Fibroblast of skin of abdomen (primary cell): ENCODE data around the gene WFDC2.

Source experiments
- DNase-seq: peaks from one replicate; pipeline ENCODE4 v3.0.0-alpha.2; 2013

Gene WFDC2

DNA sequence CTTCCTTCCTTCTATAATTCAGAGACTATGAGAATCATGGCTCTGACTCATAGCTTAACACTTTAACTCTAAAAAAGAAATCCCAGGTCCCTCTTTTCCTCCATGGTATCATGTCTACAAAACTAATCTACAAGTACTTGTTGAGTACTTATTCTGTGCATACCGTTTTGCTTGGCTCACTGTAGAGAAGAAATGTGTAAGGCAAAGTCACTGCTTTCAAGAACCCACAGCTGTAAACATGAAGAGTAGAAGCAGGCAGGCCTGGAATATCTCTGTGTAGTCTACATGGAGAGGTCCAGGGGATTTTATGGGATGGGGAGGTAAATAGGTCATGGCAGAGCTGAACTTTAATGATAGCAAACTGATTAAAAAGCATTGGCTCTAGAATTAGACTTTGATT is 32.0 kb downstream of the WFDC2 start:
- DNase-seq: no peak

DNA sequence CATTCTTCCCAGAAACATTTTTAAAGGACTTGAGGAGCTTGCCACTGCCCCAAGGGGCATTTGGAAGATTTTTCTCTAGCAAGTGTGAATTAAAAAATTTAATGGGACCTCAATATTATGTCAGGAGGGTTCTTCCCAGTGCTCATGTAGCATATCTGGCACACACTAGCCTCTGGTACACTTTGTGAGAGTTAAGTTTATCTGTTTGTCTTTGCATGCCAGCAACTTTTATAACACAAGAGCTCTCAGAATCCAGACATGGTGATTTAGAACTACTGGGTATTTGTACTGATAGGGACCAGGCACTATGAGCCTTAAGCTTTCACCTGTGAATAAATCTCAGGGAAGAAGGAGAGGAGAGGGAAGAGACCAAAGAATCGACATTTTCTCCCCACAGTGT is 33.0 kb downstream of the WFDC2 start:
- DNase-seq: no peak

DNA sequence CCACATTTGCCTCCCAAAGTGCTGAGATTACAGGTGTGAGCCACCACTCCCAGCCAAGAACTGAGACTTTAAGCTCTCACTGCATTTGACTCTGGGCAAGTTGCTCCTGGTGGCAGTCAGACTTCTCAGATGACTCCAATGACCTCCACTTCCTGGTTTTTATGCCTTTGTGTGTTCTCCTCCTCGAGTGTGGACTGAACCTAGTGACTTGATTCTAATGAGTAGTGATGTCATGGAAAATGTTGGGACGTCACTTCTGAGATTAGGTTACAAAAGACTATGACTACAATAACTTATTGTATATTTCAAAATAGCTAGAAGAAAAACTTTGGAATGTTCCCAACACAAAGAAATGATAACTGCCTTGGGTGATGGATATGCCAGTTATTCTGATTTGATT is 33.9 kb downstream of the WFDC2 start:
- no peak for DNase-seq

DNA sequence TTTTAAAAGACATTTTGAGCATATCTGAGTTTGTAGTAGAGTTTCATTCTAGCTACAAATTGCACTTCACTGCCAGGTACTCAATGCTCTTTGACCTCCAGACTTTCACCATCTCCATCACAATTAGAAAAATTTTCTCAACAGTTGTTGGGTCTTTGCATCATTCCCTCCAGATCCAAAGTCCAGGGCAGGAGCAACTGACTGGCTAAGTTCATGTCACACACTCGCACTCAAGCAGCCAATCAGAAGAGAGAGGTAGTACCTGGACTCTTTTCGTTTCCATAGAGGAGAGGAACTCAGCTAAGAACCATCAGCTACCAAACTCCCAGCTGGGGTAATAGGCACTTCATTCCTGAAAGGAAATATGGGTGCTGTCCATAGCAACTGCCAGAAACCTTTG is 36.8 kb downstream of the WFDC2 start:
- DNase-seq: no peak

DNA sequence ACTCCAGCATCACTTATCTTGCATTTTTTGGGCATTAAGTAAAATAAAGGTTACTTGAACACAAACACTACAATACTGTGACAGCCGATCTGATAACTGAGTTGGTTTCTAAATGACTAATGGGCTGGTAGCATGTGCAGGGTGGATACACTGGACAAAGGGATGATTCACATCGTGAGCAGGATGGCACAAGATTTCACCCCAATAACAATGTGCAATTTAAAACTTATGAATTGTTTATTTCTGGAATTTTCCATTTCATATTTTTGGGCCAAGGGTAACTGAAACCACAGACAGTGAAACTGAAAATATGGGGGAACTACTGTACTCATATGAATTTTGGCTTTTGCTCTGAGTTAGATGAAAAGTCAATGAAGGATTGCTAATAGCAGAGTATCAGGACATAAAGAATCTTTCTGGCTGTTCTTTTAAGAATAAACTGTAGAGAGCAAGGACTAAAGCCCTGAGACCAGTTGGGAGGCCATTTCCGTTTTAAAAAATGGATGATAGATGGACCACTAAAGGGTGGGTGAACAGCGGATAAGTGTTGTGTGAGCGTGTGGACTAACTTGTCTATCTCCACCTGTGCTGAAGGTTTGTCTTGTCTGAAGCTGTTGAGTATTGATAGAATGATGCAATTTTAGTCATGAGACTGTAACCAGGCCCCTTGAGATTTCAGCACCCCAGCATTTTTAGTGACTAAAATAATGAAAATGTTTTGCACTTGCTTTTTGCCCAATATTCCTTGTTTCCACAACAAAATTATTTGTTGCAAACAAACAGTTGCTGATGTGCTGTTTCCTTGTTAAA is 37.7 kb downstream of the WFDC2 start:
- no peak for DNase-seq

DNA sequence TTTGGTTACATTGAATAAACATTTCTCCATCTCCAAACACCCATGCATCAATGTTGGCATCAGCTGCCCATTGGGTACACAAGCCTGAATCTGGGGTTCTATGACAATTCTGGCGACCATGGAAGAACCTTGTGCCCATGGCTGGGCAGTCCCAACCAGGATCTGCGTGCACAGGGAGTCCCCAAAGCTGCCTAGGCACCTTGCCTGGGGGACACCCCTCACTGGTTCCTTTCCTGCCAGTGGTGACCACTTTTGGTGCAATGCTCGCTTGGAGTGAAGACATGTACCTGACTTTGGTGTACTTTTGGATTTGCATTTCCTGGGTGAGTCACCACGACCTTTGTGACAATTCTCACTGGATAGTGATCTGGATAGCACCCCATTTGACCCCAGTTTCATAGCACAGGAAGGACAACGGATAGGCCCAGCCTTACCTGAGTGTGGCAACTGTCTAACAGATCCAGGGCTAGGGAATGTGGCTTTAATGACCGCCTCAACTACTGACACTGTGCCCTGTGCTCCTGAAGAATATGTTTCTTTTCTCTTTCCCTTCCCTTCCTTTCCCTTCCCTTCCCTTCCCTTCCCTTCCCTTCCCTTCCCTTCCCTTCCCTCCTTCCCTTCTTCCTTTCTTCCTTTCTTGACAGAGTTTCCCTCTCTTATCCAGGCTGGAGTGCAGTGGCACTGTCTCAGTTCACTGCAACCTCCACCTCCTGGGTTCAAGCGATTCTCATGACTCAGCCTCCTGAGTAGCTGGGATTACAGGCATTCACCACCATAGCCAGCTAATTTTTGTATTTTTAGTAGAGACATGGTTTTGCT is 38.7 kb downstream of the WFDC2 start:
- DNase-seq: no peak

DNA sequence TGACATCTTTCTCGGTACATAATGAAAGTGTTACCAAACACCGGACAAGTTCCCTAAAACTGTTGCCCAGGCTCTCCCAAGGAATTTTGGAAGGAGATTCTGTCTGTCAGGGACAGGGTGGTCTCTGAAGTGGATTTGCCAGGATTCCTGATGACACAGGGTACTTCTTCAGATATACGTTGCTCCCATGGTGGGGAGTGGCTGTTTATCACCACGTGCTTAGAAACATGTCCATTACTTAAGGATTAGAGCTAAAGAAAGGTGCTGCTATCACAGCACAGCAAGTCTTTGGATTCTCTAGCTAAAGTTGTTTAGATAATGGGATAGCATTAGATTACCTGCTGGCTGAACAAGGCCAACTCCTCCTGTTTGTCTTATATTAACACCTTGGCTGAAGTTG is 39.5 kb downstream of the WFDC2 start:
- DNase-seq: no peak

DNA sequence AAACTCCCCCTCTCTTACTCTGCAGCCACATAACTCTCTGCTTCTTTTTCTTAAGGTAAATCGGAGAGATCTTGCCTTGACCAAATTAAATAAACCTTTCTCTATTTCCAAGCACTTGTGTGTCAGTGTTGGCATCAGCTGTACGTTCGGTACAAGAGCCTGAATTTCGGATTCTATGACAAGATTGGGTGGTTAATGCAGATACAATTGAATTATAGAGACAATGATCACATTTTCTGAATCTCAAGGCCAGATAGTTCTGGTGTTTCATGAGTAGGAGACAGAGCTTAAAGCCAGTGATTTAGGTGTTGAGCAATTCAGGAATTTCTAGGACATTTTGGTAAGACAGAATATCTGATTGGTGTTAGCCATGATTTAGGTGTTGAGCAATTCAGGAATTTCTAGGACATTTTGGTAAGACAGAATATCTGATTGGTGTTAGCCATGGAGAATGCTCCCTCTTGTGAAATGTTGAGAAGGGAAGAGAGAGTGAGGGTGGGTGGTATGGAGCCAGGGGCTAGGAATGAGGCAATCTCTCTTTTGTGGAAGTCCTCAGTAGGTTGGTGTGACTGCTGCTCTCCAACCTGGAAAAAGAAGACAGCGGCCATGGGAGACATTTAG is 40.8 kb downstream of the WFDC2 start:
- DNase-seq: peak; percentile 1

DNA sequence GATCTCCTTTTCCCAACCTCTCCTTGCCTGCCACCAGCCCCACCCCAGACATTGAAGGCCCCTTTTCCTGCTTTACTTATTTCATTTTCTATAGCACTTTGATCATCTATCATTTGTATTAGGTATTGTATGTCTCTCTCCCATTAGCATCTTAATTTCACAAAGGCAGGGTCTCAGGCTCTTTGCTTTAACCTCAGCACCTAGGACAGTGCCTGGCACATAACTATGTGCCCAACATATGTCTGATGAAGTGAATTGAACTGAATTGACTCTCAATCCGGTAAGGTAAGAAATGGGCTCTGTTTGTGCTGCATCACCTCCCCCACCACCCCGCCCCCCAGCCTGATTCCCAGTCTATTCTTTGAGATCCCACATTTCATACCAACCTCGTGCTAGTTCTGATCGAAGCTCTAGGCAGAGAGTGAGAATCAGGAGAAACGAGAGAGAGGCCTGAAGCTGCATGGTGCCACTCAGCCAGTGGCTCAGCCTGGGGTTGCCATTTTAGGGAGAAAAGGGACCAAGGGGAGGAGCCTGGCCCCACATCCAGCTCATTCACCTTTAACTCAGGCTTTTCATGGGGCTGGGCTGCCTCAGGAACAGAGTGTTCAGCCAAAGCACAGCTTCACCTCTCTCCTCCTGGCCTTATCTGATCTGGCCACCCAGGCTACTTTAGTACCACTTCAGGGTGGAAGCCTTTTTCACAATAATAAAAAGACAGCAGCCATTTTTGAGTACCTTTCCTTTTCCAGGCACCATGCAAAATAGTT is 45.8 kb downstream of the WFDC2 start, which contains the start of gene SPINT3:
Gene SPINT3, minus strand, starts transcription at position 476 of the 767 bp plus-strand sequence. Its CDS starts 14 bp downstream, at position 462.
- DNase-seq: no peak

DNA sequence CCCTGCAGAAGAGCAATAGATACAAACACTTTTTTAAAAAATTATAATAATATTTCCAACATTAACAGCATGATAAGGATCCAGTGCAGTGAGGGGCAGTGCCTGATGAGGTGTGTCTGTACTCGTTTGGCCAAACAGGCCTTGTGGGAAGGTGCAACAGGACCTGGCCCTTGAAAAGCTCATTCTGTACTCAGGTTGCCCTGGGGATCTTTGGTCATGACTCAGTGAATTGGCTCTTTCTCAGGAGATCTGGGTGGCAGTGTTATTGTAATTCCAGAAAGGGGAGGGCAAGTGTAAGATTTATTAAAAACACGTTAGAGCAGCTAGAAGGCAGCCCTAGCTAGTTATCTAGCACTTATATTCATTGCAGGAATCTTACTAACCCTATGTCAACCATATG is 48.7 kb downstream of the WFDC2 start:
- DNase-seq: no peak

DNA sequence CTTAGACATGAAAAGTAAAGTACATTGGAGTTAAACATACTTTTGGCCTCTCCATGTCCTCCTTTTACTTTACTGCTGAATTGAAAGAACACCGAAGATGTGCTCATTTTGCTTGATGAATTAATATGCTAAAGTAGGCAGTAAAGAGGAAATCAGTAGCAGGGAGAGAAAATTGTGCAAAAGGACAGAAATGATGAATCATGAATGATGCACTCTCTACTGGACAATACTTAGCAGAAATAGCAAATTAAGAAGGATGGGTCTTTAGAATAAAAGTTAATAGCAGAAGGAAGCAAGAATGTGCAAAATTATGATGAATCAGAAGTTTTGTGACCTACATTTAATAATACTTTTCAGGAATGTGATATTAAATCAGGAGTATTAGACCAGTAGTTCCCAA is 54.3 kb downstream of the WFDC2 start:
- DNase-seq: no peak

DNA sequence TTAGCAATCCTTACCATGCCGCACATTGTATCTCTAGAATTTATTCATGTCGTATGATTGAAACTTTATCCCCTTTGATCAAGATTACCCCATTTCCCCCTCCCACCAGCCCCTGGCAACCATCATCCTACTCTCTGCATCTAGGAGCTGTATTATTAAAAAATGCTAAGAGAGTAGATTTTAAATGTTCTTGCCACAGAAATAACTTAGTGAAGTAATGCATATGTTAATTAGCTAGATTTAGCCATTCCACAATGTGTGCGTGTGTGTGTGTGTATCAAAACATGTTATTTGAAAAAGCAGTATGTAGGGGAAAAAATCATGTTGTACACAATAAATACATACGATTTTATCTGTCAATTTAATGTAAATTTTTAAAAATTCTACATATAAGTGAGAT is 57.7 kb downstream of the WFDC2 start:
- no peak for DNase-seq
